MV-4-11 (cell line): ENCODE measurements around the gene SRC.

Experiments used
- DNase-seq: peaks from one replicate; lab custom pipeline; 2025; lab: John Stamatoyannopoulos, UW

SRC gene

DNA sequence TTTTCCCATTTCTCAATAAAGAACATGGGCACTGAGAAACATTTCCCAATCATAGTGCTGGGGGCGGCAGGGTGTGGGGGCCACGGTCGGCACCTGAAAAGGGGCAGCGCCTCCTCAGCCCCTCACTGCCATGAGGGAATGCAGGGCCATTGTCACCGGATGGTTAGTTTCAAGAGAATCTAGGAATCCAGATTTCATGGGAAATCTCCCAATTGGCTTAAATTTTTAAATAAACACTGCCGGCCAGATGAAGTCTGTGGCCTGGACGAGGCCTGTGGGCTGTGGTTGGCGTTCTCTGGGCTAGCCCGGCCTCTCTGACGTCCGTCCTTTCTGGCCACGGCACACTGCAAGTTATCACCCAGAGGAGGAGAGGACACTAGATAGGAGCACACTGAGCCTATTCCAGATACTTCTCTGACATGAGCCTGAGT, 30.9 kb upstream of the SRC start:
- DNase-seq: no peak

DNA sequence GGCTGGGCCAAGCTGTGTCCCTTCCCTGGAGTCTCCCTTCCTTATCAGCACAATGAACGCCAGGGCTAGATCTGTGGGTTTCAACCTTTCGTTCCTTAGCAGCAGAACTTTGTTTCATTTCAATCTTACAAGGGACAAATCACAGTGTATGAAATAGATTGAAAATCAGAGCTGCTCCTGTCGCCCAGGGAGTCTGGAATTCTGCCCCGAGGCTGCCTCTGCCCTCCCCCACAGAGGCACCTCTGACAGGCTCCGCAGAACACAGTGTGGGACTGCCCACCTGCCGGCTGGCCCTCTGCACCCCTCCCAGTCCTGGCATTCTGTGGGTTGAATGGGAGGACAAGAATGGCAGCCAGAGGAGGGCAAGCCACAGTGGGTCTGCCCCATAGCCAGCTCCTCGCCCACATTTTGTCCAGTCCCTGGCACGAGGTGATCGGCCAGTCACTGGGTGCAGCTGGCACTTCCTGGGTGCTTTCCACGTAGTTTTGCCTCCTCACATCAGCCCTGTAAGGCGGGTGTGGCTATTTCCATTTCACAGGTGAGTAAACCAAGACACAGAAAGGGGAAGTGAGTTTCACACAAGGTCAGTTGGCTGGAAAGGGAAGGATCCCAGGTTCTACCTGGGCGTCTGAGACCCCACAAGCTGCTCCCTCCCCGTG, 30.4 kb upstream of the SRC start:
- no peak for DNase-seq

DNA sequence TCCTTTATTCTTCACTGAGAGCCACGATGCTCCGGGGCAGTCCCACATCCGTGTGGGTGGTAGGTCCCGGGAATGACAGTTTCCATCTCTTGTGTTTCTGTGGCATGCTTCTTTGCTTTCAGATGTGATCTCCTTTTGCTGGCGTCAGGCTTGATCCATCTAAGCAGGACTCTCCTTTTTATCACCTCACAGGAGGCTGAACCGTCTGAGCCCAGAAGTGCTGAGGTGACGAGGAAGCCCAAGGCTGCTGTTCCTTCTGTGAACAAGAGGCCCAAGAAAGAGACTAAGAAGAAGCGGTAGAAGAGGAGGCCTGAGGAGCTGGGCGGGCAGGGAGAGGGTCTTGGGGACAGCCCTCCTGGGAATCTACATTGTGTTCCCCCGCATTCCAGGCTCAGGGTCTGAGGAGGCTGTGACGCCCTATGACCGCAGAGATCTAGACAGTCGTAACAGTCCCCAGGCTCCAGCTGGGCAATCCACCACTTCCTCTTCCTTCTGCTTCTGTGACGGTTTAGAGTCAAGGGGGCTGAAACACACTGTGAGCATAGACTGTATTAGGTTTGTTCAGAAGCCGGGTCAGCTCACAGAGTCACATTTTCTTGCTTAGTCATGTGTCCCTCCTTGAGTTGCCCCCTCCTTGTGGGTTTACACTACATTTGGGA, 29.7 kb upstream of the SRC start:
- DNase-seq: peak; percentile 90

DNA sequence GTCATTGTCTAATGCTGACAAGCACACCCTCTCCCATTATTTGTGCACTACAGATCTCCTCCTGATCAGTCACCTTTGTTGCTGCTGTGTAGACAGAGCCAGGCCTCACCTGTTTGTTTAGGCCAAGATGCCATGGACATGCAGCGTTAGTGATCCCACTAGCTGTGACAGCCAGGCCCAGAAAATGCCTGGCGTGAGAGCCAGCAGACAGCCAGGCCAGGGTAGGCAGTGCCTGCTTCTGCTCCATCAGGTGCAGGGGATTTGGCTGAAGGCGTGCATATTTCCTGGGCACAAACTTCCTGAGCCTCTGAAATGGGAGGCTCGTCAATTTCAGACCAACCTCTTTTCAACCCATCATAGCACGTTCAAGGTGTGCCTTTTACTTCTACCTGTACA, 29.2 kb upstream of the SRC start:
- DNase-seq: no peak

DNA sequence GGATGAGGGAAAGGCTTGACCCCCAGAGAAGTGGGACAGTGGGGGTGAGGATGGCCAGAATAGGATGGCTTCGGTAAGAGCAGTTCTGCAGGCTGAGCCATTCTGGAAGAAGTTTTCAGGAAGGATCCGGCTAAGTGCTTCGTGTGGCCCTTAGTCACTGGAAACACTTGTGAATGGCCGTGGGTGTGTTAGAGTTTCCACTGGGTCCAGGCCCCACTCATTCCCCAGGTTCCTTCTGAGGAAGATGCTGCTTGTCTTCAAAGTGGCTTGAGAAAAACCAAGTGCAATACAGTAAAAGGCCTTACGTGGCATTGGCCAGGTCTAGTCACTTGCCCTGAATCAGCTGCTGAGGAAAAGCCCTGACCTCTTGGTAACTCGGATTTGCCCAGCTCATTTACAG, 28.6 kb upstream of the SRC start:
- no peak for DNase-seq

DNA sequence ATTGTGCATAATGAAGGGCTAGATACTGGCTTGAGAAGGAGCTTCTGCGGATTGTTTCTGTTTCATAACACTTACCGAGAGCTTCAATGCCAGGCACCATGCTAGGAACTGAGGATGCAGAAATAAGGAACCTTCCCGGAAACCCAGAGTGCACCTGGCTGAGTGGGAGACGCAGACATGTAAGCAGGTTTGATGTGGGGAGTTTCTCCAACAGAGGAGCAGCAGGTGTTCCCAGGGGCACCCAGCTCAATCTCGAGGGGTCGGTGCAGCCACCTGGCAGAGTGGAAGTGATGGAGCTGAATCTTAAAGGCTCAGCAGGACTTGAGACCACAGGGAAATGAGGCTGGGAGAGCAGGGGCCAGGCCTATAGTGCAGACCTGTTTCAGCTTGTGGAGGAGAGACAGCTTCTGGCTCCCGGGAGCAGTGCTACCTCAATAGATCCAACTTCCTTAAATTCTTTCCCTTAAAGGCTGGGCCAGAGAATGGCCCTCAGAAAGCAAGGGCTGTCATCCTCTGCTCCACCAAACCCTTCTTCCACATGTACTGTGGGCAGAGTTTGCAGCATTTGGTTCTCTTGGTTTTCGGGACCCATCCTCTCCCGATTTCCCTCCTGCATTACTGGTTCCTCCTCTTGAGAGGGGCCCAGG, 27.8 kb upstream of the SRC start:
- DNase-seq: peak; percentile 35

DNA sequence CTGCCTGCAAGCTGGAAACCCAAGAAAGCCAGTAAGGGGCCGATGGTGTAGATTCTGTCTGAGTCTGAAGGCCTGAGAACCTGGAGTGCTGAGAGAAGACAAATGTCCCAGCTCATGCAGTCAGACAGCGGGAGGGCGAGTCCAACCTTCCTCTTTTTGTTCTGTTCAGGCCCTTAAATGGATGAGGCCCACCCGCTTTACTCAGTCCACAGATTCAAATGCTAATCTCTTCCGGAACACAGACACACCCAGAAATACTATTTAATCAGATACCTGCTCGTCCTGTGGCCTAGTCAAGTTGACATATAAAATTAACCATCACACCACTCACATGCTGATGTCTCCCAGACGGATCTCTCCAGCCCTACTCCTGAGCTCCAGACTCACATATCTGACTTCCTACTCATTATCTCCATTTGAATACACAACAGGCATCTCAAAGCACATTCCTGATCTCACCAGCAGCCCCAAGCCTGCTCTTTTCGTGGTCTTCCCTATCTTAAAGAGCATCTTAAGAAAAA, 26.7 kb upstream of the SRC start:
- DNase-seq: peak; percentile 45

DNA sequence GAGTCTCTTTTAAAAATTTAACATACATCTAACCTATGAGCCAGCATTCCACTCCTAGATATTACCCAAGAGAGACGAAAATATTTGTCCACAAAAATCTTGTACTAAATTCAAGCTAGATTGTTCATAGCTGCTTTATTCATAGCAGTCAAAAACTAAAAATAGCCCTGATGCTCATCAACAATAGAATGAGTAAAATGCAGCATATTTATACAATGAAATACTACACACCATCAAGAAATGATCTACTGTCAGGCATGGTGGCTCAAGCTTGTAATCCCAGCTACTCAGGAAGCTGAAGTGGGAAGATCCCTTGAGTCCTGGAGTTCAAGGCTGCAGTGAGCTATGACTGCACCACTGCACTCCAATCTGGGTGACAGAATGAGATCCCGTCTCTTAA, 22.0 kb upstream of the SRC start:
- no peak for DNase-seq

DNA sequence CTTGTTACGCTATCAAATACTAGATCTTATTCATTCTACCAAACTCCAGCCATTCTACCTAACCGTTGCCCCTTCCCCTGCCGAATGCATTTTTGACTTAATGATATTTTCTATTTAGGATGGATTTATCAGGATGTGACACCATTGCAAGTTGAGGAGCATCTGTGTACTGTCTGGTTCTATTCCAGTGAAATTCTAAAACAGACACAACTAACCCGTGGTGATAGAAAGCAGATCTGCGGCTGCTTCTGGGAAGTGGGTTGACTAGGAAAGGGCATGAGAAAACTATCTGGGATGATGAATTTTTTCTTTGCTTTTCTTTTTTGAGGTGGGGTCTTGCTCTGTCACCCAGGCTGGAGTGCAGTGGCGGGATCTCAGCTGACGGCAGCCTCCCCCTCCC, 20.7 kb upstream of the SRC start:
- no peak for DNase-seq

DNA sequence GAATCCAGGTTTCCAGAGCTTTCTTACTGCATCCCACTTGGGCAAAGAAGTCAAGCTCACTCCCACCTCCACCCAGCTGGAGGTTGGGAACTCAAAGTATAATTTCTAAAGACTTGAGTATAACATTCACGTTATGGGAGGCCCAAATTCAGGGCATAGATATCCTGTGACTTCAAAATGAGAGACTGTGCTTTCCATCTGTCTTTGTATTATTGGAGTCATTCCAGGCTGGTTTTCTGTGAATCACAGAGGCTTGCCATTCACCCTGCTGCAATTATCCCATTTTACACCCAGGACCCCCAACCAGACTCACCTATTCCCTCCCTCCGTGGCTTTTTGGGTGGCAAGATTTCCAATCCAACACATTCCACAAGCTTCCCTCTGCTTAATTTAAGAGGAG, 19.3 kb upstream of the SRC start:
- DNase-seq: no peak

DNA sequence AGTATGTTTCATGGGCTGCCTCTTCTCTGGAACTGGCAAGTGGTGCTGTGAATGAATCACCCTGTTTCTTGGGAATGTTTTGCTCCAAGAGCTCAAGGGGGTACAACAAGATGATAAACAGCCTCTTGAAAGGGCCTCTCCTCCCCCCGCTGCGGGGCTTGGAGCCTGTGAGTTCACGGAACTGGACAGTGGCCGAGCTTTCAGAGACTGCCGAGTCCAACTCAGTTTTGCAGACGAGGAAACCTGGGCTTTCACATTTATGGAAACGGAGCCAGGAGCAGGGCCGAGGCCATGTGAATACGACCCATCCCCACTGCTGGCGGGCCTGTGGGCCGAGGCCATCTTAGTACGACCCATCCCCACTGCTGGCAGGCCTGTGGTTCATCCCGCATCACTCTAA, 18.2 kb upstream of the SRC start:
- no peak for DNase-seq

DNA sequence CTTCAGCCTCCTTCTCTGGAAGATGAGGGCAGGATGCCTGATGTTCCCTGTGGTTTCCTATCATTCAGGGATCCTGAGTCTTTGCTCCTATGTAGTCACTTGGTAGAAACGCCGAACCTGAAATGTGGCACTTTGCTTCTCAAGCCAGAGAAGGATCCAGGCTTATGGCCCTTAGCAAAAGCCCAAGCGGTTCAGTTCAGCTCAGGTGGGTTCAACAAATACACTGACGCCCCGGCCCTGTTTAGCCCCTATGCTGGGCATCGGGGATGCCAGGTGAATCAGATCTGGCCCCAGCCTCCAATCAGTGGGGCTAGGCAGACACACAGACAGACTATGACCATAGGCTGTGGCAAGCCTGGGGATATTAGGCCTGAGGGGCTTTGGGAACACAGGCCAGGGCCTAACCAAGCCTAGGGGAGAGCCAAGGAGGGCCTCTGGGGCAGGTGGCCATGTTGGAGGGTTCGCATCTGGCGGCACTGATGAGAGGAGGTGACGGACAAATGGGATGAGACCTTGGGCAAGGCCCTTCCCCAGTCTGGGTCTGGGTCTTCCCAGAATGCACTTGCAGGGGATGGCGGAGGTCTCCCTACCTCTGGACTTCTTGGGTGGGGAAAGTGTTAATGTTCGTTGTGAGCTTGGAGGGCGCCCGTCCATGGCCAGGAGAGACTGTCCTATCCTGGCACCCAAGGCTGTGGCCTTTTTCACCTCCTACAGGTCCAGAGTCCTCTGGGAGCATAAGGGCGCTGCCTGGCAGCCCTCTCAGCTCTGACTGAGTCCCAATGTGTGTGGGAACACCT, 17.6 kb upstream of the SRC start:
- DNase-seq: no peak

DNA sequence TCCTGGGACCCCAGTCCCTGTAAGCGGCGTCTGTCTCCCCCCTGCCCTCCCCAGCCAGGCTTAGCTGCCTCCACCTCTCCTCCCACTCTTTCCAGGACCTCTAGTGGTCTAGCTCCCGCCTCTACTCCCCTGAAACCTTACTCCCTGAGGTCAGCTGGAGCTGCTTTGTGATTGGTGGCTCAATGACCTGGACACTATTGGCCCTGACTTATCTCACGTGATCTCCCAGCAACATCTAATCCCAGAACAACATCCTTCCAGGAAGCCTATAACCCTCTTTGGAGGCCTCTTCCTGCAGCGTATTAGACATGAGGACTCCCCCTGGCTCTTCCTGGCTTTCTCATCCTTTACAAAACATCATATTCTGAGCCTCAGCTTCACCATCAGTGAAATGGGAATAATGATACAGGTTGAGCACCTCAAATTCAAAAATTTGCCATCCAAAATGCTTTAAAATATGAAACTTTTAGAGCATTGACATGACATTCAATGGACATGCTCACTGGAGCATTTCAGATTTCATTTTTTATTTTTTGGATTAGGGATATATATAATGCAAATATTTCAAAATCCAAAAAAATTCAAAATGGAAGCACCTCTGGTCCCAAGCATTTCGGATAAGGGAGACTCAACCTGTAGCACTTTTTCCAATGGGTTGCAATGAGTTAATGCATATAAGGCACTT, 16.3 kb upstream of the SRC start:
- DNase-seq: no peak

DNA sequence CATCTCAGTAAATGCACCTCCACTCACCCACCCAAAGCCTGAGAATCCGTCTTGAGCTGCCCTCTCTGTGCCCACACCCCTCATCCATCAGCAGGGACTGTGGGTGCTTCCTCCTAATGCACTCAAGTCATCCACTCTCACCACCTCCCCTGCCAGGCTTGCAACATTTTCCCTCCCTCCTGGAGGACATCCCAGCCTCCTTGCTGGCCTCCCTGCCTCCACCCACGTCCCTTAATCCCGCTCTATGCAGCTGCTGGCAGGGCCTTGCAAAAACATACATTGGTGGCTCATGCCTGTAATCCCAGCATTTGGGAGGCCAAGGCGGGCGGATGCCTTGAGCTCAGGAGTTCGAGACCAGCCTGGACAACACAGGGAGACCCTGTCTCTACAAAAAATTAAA, 15.6 kb upstream of the SRC start:
- DNase-seq: no peak

DNA sequence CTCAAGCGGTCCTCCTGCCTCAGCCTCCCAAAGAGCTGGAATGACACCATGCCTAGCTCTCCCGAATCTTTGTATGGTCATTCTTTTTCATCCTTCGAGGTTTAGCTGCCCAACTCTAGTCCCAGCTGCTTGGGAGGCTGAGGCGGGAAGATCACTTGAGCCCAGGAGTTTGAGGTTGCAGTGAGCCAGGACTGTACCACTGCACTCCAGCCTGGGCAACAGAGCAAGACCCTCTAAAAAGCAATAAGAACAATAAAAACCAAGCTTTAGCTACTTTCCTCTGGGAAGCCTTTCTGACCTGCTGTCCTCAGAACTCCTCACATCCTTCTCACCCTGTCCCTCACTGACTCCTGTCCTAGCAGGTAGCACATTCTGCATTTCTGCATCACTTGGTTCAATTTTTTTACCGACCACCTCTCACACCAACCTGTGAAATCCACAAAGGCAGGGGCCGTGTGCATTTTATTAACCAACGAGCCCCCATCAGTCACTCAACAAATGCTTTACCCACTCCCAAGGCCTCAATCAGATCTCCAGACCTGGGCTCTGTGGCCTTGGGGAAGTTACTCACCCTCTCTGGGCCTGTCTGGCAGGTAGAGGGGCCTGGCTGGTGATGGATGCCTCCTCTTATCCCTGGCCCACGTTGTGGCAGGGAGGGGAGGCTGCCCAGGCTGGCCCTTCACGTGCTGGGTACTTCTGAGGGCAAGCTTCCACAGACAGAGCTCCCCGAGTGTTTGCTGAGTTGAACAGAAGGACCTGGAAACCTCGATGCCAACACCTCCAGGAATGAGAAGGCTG, 14.7 kb upstream of the SRC start:
- no peak for DNase-seq

DNA sequence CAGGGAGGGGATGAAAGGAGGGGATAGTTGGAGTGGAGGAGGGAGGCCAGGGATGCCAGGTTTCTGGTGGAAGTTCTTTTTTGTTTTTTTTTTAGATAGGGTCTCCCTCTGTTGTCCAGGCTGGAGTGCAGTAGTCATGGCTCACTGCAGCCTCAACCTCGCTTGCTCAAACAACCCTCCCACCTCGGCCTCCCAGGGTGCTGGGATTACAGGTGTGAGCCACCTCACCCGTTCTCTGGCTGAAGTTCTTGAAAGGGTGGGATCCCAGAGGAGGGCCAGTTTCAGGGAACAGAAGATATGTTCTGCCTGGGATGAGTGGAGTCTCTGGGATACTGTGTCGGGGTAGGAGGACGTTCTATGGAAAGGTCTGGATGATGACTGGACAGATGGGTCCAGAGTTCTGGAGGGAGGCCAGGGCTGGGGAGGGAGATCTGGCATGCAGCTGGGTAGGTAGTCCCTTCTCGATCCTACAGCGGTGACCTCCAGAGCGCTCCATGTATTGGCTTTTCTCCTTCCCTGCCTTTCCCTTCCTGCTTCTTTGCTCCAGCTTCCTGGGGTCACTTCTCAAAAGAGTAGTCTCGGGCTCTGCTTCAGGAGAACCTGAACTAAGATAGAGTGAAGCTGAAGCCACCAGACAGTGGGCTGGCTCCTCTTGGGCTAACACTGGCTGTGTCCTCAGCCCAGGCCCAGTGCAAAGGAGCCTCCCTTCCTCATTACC, 12.7 kb upstream of the SRC start:
- no peak for DNase-seq

DNA sequence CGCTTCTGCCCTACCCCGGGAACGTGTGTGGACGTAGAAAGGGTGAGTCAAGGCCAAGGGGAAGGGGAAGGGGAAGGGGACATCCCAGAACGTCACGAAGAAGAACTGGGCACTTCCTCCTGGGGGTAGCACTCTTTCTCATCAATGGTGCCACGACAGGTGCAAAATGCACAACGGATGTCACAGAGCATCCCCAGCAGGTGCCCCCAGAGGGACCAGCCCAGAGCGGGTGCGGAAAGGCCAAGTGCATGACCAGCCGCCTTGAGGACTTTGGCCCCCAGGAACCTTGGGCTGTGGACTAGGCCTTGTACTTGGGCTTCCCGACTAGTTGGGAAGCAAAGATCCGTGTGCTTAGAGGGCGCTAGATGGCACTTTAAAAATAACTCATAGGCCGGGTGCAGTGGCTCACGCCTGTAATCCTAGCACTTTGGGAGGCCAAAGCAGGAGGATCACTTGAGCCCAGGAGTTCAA, 12.1 kb upstream of the SRC start:
- no peak for DNase-seq

DNA sequence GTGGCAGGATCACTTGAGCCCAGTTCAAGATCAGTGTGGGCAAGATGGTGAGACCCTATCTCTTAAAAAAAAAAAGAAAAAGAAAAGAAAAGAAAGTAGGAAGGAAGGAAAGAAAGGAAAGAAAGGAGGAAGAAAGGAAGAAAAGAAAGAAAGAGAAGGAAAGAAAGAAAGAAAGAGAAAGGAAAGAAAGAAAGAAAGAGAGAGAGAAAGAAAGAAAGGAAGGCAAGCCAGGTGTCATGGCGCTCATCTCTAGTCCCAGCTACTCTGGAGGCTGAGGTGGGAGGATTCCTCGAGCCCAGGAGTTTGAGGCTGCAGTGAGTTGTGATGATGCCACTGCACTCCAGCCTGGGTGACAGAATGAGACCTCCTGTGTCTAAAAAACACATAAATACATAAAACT, 11.5 kb upstream of the SRC start:
- no peak for DNase-seq

DNA sequence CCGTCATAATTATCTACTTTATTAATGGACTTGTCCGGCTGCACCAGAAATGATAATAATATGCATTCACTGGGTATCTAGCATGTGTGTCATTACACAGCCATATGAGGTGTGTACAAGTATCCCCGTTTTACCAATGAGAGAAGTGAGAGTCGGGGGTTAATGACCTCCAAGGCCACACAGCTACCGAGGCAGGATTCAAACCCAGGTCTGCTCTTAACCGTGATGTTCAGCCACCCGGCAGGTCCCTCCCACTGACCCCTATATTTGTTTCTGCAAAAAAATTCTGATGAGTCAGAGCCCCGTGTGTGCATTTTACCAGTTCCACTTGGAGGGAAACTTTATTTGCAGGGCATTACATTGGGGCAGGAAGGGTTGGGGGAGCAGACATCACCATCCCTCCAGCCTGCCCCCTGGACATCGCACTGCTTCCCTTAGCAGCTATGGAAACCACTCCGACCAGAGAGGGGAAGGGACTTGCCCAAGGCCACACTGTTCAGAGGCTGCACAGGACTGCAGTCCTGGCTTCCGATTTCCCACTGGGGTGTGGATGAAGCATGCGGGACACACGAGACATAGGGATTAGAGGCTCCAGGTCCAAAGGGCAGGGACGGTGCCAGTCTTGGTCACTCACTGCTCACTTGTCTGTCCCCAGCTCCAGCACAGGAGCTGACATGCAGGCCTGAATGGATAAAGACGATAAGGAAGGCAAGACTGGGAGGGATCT, 10.1 kb upstream of the SRC start:
- peak; percentile 56 for DNase-seq
